ENCODE results near the gene IQGAP1.

IQGAP1 gene

GRCh38 chr15:90338532-90338931 is 49.5 kb upstream of the IQGAP1 start:
- Histone ChIP-seq H3K4me1 (ENCODE audit: control insufficient read depth, insufficient read depth, low read length) (peaks cover 4% of the 10 kb centered on the region; the same call in 1 of the 2 replicates), H3K36me3 (ENCODE audit: control insufficient read depth in 2 of 2, insufficient read depth in 1 of 2, low read length in 2 of 2) (no peaks in the 10 kb centered on the region), H3K27ac (ENCODE audit: extremely low read depth, low read depth, low read length) (no peak overlapping the region), H3K9me3 (ENCODE audit: control insufficient read depth, insufficient read depth, low read depth, low read length) (no peaks in the 10 kb centered on the region), H3K4me3 (ENCODE audit: low read depth, low read length) (no peak overlapping the region)
- ChIA-PET POLR2A (no interaction called here), CTCF (interaction anchor here (0.6 to 0.7 kb wide), 2 partner anchors 9 to 24 kb away, joined by 3 to 4 read pairs; no protein-coding TSS in a partner anchor)
- TF ChIP-seq ZNF391 (tag by site-specific recombination; IDR thresholded peaks at IDR 0.05; ENCODE audit: borderline replicate concordance, low read depth) (no peak), PRDM6 (tag by site-specific recombination; IDR thresholded peaks at IDR 0.05) (no peak), KLF9 (tag by site-specific recombination; IDR thresholded peaks at IDR 0.05; ENCODE audit: low read depth) (no peak), ZNF785 (tag by site-specific recombination; IDR thresholded peaks at IDR 0.05) (no peak), ZBTB10 (tag by site-specific recombination; IDR thresholded peaks at IDR 0.05) (no peak), ZNF2 (tag by site-specific recombination; IDR thresholded peaks at IDR 0.05) (no peak), ZEB2 (tag by site-specific recombination; IDR thresholded peaks at IDR 0.05) (no peak), ZNF169 (tag by site-specific recombination; IDR thresholded peaks at IDR 0.05) (no peak), ZBTB20 (tag by site-specific recombination; IDR thresholded peaks at IDR 0.05) (no peak), ZNF140 (tag by site-specific recombination; IDR thresholded peaks at IDR 0.05) (no peak), SETDB1 (IDR thresholded peaks at IDR 0.05; ENCODE audit: insufficient read length, low read length) (no peak), ZNF449 (tag by site-specific recombination; IDR thresholded peaks at IDR 0.05) (no peak), ZXDB (tag by site-specific recombination; IDR thresholded peaks at IDR 0.05) (no peak), YY2 (tag by site-specific recombination; IDR thresholded peaks at IDR 0.05) (no peak), ZNF704 (tag by site-specific recombination; IDR thresholded peaks at IDR 0.05) (no peak), ZNF18 (tag by site-specific recombination; IDR thresholded peaks at IDR 0.05) (no peak), ZNF530 (tag by site-specific recombination; IDR thresholded peaks at IDR 0.05; ENCODE audit: low read depth) (no peak)

- Histone ChIP-seq H3K9me3 (ENCODE audit: control insufficient read depth, insufficient read depth, low read depth, low read length) (no peaks in the 10 kb centered on the region), H3K4me3 (ENCODE audit: low read depth, low read length) (no peak overlapping the region), H3K4me1 (ENCODE audit: control insufficient read depth, insufficient read depth, low read length) (peaks cover 4% of the 10 kb centered on the region; the same call in 1 of the 2 replicates), H3K36me3 (ENCODE audit: control insufficient read depth in 2 of 2, insufficient read depth in 1 of 2, low read length in 2 of 2) (no peaks in the 10 kb centered on the region), H3K27ac (ENCODE audit: extremely low read depth, low read depth, low read length) (no peak overlapping the region)
- CTCF ChIA-PET = interaction anchor here (0.6 to 1.7 kb wide), 5 partner anchors 10 to 307 kb away, joined by 3 to 10 read pairs (median 5); no protein-coding TSS in a partner anchor
- POLR2A ChIA-PET = no interaction called here
- TF ChIP-seq CTCF (tag by site-specific recombination; IDR thresholded peaks at IDR 0.05) (peak; percentile 17; the same call in 1 of the 2 replicates), ZBTB44 (tag by site-specific recombination; IDR thresholded peaks at IDR 0.05) (peak; percentile 67; the same call in 1 of the 2 replicates), SCRT2 (tag by site-specific recombination; IDR thresholded peaks at IDR 0.05) (peak; percentile 68; the same call in 1 of the 2 replicates), MYNN (tag by site-specific recombination; IDR thresholded peaks at IDR 0.05; ENCODE audit: borderline replicate concordance) (no peak), ZNF10 (tag by site-specific recombination; IDR thresholded peaks at IDR 0.05) (peak; percentile 97)
Measured at GRCh38 chr15:90340345-90340744, 47.7 kb upstream of the IQGAP1 start.

Measured in HEK293 (cell line).